Sigmoid colon (tissue), 4 donors: Measurements from ENCODE around the gene SP6.

Source experiments
- EP300 ChIP-seq, 4 donors: sonication (generic); formaldehyde crosslinking; IDR thresholded peaks; one replicate each; pipeline ENCODE4 v1.6.1; 2017; ENCODE audit warnings: antibody characterized with exemption in 4 of 4
- POLR2A ChIP-seq, 2 donors: fragments of 450-650 bp; IDR thresholded peaks; one replicate each; pipeline ENCODE4 v1.6.1; 2016; ENCODE audit warnings: antibody characterized with exemption in 2 of 2, mild to moderate bottlenecking in 2 of 2, moderate library complexity in 2 of 2
- POLR2AphosphoS5 ChIP-seq, 4 donors: sonication (generic); formaldehyde crosslinking; IDR thresholded peaks; one replicate each; pipeline ENCODE4 v1.6.1; 2017; ENCODE audit warnings: antibody characterized with exemption in 4 of 4
- TF ChIP-seq, protein P1 (sequence below), 4 experiments: fragments of 450-650 bp in 3 of 4; fragments of 200-600 bp in 1 of 4; IDR thresholded peaks; one replicate each; pipeline ENCODE4 v1.5.1; 2016 to 2019; ENCODE audit warnings: antibody characterized with exemption in 4 of 4, mild to moderate bottlenecking in 3 of 4, moderate library complexity in 2 of 4

DNA sequence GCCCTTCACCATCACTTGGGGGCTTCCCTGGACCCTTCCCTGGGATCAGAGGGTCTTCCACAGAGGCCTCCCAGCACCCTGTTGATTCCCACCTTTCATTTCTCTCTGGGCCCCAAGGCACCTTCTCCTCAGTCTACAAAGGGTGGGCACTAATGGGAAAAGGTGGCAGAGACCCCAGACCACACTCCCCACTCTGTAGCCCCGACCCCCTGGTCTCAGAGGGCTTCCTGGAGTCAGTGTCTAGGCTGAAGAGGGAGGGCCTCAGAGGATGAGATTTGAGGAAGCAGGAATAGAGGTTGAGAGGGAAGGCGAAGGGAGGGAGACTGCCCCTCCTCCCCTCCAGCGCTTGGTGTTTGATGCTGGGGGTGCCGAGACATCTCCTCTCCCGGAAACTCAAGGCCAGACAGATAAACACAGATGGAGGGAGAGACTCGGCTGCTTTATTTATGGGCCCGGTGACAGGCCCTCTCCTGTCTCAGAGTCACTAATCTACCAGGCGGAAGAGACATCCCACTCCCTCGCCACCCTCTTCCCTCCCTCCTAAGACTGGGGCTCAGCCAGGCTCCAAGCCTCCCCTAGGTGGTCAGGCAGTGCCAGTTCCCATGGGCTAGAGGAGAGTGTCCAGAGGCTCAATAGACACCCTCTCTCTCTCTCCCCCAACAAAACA lies 26.5 kb upstream of the SP6 start:
- TF ChIP-seq, protein P1, sequence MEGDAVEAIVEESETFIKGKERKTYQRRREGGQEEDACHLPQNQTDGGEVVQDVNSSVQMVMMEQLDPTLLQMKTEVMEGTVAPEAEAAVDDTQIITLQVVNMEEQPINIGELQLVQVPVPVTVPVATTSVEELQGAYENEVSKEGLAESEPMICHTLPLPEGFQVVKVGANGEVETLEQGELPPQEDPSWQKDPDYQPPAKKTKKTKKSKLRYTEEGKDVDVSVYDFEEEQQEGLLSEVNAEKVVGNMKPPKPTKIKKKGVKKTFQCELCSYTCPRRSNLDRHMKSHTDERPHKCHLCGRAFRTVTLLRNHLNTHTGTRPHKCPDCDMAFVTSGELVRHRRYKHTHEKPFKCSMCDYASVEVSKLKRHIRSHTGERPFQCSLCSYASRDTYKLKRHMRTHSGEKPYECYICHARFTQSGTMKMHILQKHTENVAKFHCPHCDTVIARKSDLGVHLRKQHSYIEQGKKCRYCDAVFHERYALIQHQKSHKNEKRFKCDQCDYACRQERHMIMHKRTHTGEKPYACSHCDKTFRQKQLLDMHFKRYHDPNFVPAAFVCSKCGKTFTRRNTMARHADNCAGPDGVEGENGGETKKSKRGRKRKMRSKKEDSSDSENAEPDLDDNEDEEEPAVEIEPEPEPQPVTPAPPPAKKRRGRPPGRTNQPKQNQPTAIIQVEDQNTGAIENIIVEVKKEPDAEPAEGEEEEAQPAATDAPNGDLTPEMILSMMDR (IDR thresholded peaks at IDR 0.05): no peak
- TF ChIP-seq POLR2AphosphoS5 (IDR thresholded peaks at IDR 0.05) (no peak), POLR2A (IDR thresholded peaks at IDR 0.05) (no peak), EP300 (IDR thresholded peaks at IDR 0.05) (no peak)
